ENCODE results near the gene FAM131B. TPM values are rescaled to one million over a fixed set of nuclear protein-coding genes. Genes with fewer than 3 reads are reported as not detected.

Gene FAM131B
- polyA plus RNA-seq, 1 donor (not counting 4 experiments of a cell fraction or from before 2014, with no cell fraction given) = 0.21 TPM

GRCh38 chr7:143354965-143355364 lies 7.5 kb downstream of the FAM131B start:
- no peak overlapping the region for H3K4me3 ChIP-seq (ENCODE audit: control insufficient read depth in 2 of 3, extremely low read depth in 1 of 3, insufficient read depth in 2 of 3, low read depth in 1 of 3, low read length in 3 of 3)
- H3K4me1 ChIP-seq (ENCODE audit: control insufficient read depth, extremely low read depth, insufficient read depth, low read length) = no peaks in the 10 kb centered on the region
- no peak overlapping the region for H3K27ac ChIP-seq (ENCODE audit: control insufficient read depth, insufficient read depth, low read length)
- no peaks in the 10 kb centered on the region for H3K79me2 ChIP-seq (ENCODE audit: control insufficient read depth, insufficient read depth, low read length)
- no peaks in the 10 kb centered on the region for H3K9me1 ChIP-seq (ENCODE audit: control insufficient read depth, extremely low read depth, insufficient read depth, low read length)
- no peaks in the 10 kb centered on the region for H3K9me3 ChIP-seq (ENCODE audit: control insufficient read depth, low read depth, low read length)
- dilution Hi-C loops (cut with MboI; ENCODE audit: extremely low pct_ligation_motif_present, low sequenced_read_pairs) = no loop called here
- H4K20me1 ChIP-seq (ENCODE audit: control insufficient read depth, extremely low read depth, insufficient read depth, low read length) = no peaks in the 10 kb centered on the region
- no peak overlapping the region for H2AFZ ChIP-seq (ENCODE audit: control insufficient read depth, low read length)
- DNase-seq (ENCODE audit: low read depth, low spot score) (no peak), FAIRE-seq (no peak)
- H3K4me2 ChIP-seq (ENCODE audit: control insufficient read depth, extremely low read depth, insufficient read depth, low read depth, low read length) = no peak overlapping the region
- no peaks in the 10 kb centered on the region for H3K36me3 ChIP-seq (ENCODE audit: control insufficient read depth in 2 of 2, extremely low read depth in 1 of 2, insufficient read depth in 2 of 2, low read length in 2 of 2)
- TF ChIP-seq EZH2 (IDR thresholded peaks at IDR 0.05; ENCODE audit: low read length) = no peak
- TF ChIP-seq, protein P1, sequence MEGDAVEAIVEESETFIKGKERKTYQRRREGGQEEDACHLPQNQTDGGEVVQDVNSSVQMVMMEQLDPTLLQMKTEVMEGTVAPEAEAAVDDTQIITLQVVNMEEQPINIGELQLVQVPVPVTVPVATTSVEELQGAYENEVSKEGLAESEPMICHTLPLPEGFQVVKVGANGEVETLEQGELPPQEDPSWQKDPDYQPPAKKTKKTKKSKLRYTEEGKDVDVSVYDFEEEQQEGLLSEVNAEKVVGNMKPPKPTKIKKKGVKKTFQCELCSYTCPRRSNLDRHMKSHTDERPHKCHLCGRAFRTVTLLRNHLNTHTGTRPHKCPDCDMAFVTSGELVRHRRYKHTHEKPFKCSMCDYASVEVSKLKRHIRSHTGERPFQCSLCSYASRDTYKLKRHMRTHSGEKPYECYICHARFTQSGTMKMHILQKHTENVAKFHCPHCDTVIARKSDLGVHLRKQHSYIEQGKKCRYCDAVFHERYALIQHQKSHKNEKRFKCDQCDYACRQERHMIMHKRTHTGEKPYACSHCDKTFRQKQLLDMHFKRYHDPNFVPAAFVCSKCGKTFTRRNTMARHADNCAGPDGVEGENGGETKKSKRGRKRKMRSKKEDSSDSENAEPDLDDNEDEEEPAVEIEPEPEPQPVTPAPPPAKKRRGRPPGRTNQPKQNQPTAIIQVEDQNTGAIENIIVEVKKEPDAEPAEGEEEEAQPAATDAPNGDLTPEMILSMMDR (optimal IDR thresholded peaks at IDR 0.05 in 1 of 3, IDR thresholded peaks at IDR 0.05 in 1 of 3, conservative IDR thresholded peaks at IDR 0.05 in 1 of 3; ENCODE audit: extremely low read depth in 1 of 3, insufficient read depth in 2 of 3, low read length in 3 of 3) = no peak
- peaks cover 25% of the 10 kb centered on the region for H3K27me3 ChIP-seq (ENCODE audit: control insufficient read depth, extremely low read depth, insufficient read depth, low read length)
- no peak overlapping the region for H3K9ac ChIP-seq (ENCODE audit: control insufficient read depth, extremely low read depth, insufficient read depth, low read length)

DNA sequence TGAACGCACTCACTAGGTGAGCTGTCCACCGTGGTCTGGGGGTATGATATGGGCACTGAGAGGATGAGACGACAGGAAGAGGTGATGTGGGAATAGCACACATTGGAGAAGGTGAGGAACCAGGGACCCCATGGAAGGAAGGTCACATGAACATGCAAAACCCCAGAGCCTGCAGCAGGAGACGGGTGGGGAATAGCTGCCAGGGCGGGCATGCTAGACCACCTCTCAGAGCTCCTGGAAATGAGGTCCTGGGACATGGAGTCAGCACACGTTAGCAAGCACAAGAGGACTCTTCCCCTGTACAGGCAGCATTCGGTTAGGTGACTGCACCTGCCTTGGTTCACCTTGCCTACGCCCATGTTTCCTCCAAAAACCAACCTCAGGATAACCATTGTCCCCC lies 8.1 kb downstream of the FAM131B start:
- no peaks in the 10 kb centered on the region for H3K4me1 ChIP-seq (ENCODE audit: control insufficient read depth, extremely low read depth, insufficient read depth, low read length)
- peaks cover 20% of the 10 kb centered on the region for H3K27me3 ChIP-seq (ENCODE audit: control insufficient read depth, extremely low read depth, insufficient read depth, low read length)
- no peaks in the 10 kb centered on the region for H3K9me1 ChIP-seq (ENCODE audit: control insufficient read depth, extremely low read depth, insufficient read depth, low read length)
- H2AFZ ChIP-seq (ENCODE audit: control insufficient read depth, low read length) = no peak overlapping the region
- no peak overlapping the region for H3K4me3 ChIP-seq (ENCODE audit: control insufficient read depth in 2 of 3, extremely low read depth in 1 of 3, insufficient read depth in 2 of 3, low read depth in 1 of 3, low read length in 3 of 3)
- no peaks in the 10 kb centered on the region for H3K9me3 ChIP-seq (ENCODE audit: control insufficient read depth, low read depth, low read length)
- TF ChIP-seq, protein P1 (optimal IDR thresholded peaks at IDR 0.05 in 1 of 3, IDR thresholded peaks at IDR 0.05 in 1 of 3, conservative IDR thresholded peaks at IDR 0.05 in 1 of 3; ENCODE audit: extremely low read depth in 1 of 3, insufficient read depth in 2 of 3, low read length in 3 of 3) = no peak
- no peak for TF ChIP-seq EZH2 (IDR thresholded peaks at IDR 0.05; ENCODE audit: low read length)
- H3K4me2 ChIP-seq (ENCODE audit: control insufficient read depth, extremely low read depth, insufficient read depth, low read depth, low read length) = no peak overlapping the region
- FAIRE-seq (no peak), DNase-seq (ENCODE audit: low read depth, low spot score) (no peak)
- H4K20me1 ChIP-seq (ENCODE audit: control insufficient read depth, extremely low read depth, insufficient read depth, low read length) = no peaks in the 10 kb centered on the region
- dilution Hi-C loops (cut with MboI; ENCODE audit: extremely low pct_ligation_motif_present, low sequenced_read_pairs) = no loop called here
- no peaks in the 10 kb centered on the region for H3K36me3 ChIP-seq (ENCODE audit: control insufficient read depth in 2 of 2, extremely low read depth in 1 of 2, insufficient read depth in 2 of 2, low read length in 2 of 2)
- no peak overlapping the region for H3K27ac ChIP-seq (ENCODE audit: control insufficient read depth, insufficient read depth, low read length)
- no peaks in the 10 kb centered on the region for H3K79me2 ChIP-seq (ENCODE audit: control insufficient read depth, insufficient read depth, low read length)
- no peak overlapping the region for H3K9ac ChIP-seq (ENCODE audit: control insufficient read depth, extremely low read depth, insufficient read depth, low read length)
